SU-DHL-6 (cell line): ENCODE results near the gene PLXDC1.

Experiments used
- H2AFZ ChIP-seq: fragments of 200-600 bp; sonication (generic); 2 replicates; pipeline ENCODE4 v1.6.1; 2014; ENCODE audit warnings: low read depth, mild to moderate bottlenecking, moderate library complexity, mixed read lengths, antibody characterized with exemption, low read length; ENCODE audit not compliant: severe bottlenecking
- H3F3A ChIP-seq: fragments of 200-600 bp; shearing (Covaris generic); 2 replicates; pipeline ENCODE4 v1.6.0; 2016; ENCODE audit warnings: antibody characterized with exemption, mild to moderate bottlenecking; ENCODE audit not compliant: insufficient read depth
- H3K27ac ChIP-seq: fragments of 200-600 bp; sonication (generic); 2 replicates; pipeline ENCODE4 v1.5.1; 2016; ENCODE audit warnings: low read depth, mild to moderate bottlenecking, low read length, moderate library complexity, mixed read lengths
- H3K27me3 ChIP-seq: fragments of 200-600 bp; sonication (generic), shearing (Covaris generic); 2 replicates; pipeline ENCODE4 v1.6.0; 2014; ENCODE audit warnings: mild to moderate bottlenecking, low read length
- H3K36me3 ChIP-seq: fragments of 200-600 bp; sonication (generic); 2 replicates; pipeline ENCODE4 v1.6.1; 2014; ENCODE audit warnings: mild to moderate bottlenecking, low read length, mixed read lengths
- H3K4me2 ChIP-seq: fragments of 300-600, 200-600 bp; shearing (Covaris generic), sonication (generic); 2 replicates; pipeline ENCODE4 v1.6.0; 2014; ENCODE audit warnings: low read length, low read depth, mild to moderate bottlenecking; ENCODE audit not compliant: poor library complexity, severe bottlenecking
- H3K4me3 ChIP-seq: fragments of 200-600 bp; sonication (generic); 2 replicates; pipeline ENCODE4 v1.5.1; 2014; ENCODE audit warnings: antibody characterized with exemption, low read length, mild to moderate bottlenecking, mixed read lengths; ENCODE audit not compliant: insufficient read depth, poor library complexity, severe bottlenecking
- H3K79me2 ChIP-seq: fragments of 200-600 bp; sonication (generic); 2 replicates; pipeline ENCODE4 v1.6.1; 2014; ENCODE audit warnings: mild to moderate bottlenecking, low read length, moderate library complexity; ENCODE audit not compliant: insufficient read depth
- H3K9ac ChIP-seq: fragments of 200-600 bp; sonication (generic); 2 replicates; pipeline ENCODE4 v1.7.0; 2014; ENCODE audit warnings: mild to moderate bottlenecking, low read length
- H3K9me2 ChIP-seq: fragments of 200-600 bp; sonication (generic); replicated peaks from 2 replicates; pipeline ENCODE4 v1.6.1; 2014; ENCODE audit warnings: low read length; ENCODE audit not compliant: insufficient read depth
- H3K9me3 ChIP-seq: fragments of 200-600 bp; sonication (generic); 2 replicates; pipeline ENCODE4 v1.6.1; 2014; ENCODE audit warnings: low read length, mixed read lengths; ENCODE audit not compliant: insufficient read depth
- H4K20me1 ChIP-seq: fragments of 200-600 bp; sonication (generic); 2 replicates; pipeline ENCODE4 v1.6.1; 2014; ENCODE audit warnings: low read depth, mild to moderate bottlenecking, antibody characterized with exemption, low read length, moderate library complexity, mixed read lengths
- CTCF ChIP-seq: fragments of 200-600 bp; sonication (generic); IDR thresholded peaks from one replicate; pipeline ENCODE4 v1.5.1; 2017; ENCODE audit warnings: antibody characterized with exemption, mild to moderate bottlenecking, low read length, moderate library complexity; ENCODE audit not compliant: insufficient read depth, poor library complexity, severe bottlenecking
- EZH2phosphoT487 ChIP-seq: fragments of 200-600 bp; sonication (generic), shearing (Covaris generic); conservative IDR thresholded peaks from 2 replicates; pipeline ENCODE4 v1.6.1; 2018; ENCODE audit warnings: mild to moderate bottlenecking, antibody characterized with exemption, low read length, moderate library complexity, mixed read lengths

PLXDC1 gene

GRCh38 chr17:39165841-39166349, 14.5 kb upstream of the PLXDC1 start, which contains the start of gene ARL5C:
Gene ARL5C, minus strand, starts transcription at chr17:39166161. Its CDS starts 401 bp downstream, at chr17:39165760.
- no peak within 1 kb of the TSS for H2AFZ ChIP-seq

DNA sequence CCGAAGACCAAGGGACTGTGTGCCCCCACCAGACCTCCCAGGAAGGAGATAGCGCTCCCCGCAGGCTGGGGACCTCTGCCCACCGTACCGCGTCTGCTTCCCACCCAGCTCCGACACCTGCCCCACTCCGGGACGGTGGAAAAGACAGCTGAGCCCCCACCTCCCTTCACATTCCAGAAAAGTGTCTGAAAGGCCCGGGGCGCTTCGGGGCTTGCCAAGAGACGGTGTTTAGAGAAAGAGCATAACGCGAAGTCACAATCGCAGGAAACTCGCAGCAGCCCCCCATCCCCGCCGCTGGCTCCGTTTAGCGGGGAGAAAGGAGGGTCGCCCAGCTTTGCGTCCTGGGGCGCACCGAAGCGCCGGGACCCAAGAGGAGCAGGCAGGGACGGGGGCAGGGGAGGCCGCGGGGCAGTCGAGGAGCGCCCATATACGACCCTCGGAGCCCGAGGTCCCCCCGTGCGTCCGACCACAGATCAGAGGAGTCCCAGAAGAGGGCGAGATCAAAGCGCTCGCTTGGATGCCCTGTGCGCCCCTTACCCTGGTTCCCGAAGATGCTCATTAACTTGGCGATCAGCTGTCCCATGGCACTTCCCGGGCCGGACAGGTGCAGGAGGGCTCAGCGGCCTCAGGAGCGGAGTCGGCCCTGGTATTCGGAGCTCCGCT, 13.9 kb upstream of the PLXDC1 start:
- Histone ChIP-seq H3K4me3 (no peak overlapping the region), H3K27ac (no peak overlapping the region), H3K9me2 (no peaks in the 10 kb centered on the region), H2AFZ (no peak overlapping the region), H4K20me1 (no peaks in the 10 kb centered on the region), H3K36me3 (no peaks in the 10 kb centered on the region), H3K27me3 (no peaks in the 10 kb centered on the region), H3K9ac (no peak overlapping the region), H3F3A (no peaks in the 10 kb centered on the region), H3K9me3 (no peaks in the 10 kb centered on the region), H3K79me2 (no peaks in the 10 kb centered on the region), H3K4me2 (no peak overlapping the region)
- TF ChIP-seq EZH2phosphoT487 (no peak), CTCF (no peak)

More at GRCh38 chr17:39165841-39166349, 14.5 kb upstream of the PLXDC1 start, which contains the start of gene ARL5C:
- H3K27me3 ChIP-seq = no peaks in the 10 kb centered on the region
- H3K4me2 ChIP-seq = no peak within 1 kb of the TSS
- H3K9me2 ChIP-seq = no peaks in the 10 kb centered on the region
- no peaks in the 10 kb centered on the region for H3K79me2 ChIP-seq
- no peak within 1 kb of the TSS for H3K4me3 ChIP-seq
- TF ChIP-seq CTCF (no peak), EZH2phosphoT487 (no peak)
- no peaks in the 10 kb centered on the region for H4K20me1 ChIP-seq
- H3K9ac ChIP-seq = no peak within 1 kb of the TSS
- H3F3A ChIP-seq = no peaks in the 10 kb centered on the region
- no peaks in the 10 kb centered on the region for H3K9me3 ChIP-seq
- no peak within 1 kb of the TSS for H3K27ac ChIP-seq
- H3K36me3 ChIP-seq = no peaks in the 10 kb centered on the region

- Histone ChIP-seq H2AFZ (no peak overlapping the region), H3K79me2 (no peaks in the 10 kb centered on the region), H3K27ac (no peak overlapping the region), H3K4me3 (no peak overlapping the region), H3F3A (no peaks in the 10 kb centered on the region), H3K9me3 (no peaks in the 10 kb centered on the region), H4K20me1 (no peaks in the 10 kb centered on the region), H3K36me3 (no peaks in the 10 kb centered on the region), H3K4me2 (peak overlapping the region; percentile 36), H3K27me3 (no peaks in the 10 kb centered on the region), H3K9ac (no peak overlapping the region), H3K9me2 (no peaks in the 10 kb centered on the region)
- TF ChIP-seq EZH2phosphoT487 (no peak), CTCF (peak; percentile 76)
These were observed 13.3 kb upstream of the PLXDC1 start for GRCh38 chr17:39164675-39165143.
